NCI-H446 (cell line): ENCODE measurements around the gene CD19.
A peak's percentile ranks its signal among the peaks of the same experiment; 100 is the strongest.
"Not testable (repeated sequence)": the region's sequence is repeated elsewhere in the genome, so short reads cannot be mapped to it uniquely, and the experiment has no call there.

Experiments
- DNase-seq, 2 experiments: peaks; one replicate each; lab custom pipeline; 2025; lab: John Stamatoyannopoulos, UW

Gene CD19

DNA sequence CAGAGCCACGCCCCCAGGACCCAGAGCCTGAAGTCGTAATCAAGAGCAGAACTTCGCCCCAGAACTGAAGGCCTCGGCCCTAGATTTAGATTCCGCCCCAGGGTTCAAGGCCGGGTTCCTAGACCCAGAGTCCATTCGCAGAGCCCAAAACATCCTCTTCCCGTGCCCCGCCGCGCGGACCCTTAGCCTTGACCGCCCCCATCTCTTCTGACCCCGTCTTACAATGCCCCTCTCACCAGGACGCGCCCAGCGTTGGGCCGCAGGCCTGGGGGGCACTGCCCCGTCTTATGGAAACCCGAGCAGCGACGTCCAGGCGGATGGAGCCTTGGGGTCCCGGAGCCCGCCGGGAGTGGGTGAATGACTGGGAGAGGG, 5.0 kb downstream of the CD19 start:
- DNase-seq = no peak

DNA sequence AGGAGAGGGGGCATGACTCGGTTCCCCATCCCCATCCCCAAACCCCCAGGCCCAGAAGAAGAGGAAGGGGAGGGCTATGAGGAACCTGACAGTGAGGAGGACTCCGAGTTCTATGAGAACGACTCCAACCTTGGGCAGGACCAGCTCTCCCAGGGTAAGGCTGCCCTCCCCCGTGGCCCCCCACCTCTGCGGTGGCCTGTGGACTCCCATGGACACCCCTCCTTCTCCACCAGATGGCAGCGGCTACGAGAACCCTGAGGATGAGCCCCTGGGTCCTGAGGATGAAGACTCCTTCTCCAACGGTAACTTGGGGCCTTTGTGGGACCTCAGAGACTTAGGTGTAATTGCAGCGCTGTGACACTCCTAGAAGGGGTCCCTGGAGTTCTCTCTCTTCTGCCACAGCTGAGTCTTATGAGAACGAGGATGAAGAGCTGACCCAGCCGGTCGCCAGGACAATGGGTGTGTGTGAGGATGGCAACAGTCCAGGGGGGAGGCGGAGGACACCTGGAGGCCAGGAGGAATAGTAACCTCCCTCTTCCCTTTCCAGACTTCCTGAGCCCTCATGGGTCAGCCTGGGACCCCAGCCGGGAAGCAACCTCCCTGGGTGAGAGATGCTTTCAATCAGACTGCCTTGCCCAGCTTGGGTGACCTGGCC, 5.6 kb downstream of the CD19 start:
- DNase-seq = no peak

DNA sequence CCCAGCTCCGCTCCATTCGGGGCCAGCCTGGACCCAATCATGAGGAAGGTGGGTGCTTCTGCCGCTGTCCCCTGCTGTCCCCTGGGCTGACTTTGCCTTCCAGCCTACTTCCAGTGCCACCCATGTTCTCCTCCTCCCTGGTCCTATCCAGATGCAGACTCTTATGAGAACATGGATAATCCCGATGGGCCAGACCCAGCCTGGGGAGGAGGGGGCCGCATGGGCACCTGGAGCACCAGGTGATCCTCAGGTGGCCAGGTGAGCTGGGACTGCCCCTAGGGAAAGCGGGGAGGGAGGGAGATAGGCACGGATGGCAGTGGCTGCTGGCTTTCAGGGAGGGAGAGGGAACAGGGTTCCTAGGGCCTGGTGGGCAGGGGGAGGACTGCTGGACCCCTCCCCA, 7.0 kb downstream of the CD19 start:
- DNase-seq = no peak

DNA sequence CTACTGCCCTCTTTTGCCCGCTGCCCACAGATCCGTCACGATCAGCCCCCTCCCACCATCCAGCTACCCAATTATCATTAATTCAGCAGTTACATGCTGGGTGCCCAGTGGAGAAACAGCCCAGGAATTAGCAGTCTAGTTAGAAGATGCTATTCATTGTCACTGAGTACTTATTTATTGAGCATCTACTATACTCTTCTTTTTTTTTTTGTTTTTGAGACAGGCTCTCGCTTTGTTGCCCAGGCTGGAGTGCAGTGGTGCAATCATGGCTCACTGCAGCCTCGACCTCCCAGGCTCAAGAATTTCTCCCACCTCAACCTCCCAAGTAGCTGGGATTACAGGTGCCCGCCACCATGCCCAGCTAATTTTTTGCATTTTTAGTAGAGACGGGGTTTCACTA, 8.1 kb downstream of the CD19 start:
- not testable (repeated sequence) for DNase-seq

DNA sequence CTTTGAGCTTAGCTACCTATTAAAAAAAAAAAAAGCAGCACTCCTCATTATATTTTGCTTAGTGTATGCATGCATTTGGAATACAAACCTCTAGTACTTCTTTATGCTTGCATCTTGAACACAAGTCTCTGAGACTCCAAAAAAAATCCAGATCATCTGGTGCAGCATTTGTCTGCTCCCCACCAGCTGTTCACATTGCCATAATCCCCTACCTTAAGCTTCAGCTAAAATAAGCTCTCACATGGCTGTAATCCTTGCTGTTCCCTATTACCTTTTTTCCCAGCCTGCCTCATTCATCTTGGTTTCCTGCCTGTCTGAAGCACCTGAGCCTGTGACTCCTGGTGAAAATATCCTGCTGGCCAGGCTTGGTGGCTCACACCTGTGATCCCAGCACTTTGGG, 11.5 kb downstream of the CD19 start:
- no peak for DNase-seq

DNA sequence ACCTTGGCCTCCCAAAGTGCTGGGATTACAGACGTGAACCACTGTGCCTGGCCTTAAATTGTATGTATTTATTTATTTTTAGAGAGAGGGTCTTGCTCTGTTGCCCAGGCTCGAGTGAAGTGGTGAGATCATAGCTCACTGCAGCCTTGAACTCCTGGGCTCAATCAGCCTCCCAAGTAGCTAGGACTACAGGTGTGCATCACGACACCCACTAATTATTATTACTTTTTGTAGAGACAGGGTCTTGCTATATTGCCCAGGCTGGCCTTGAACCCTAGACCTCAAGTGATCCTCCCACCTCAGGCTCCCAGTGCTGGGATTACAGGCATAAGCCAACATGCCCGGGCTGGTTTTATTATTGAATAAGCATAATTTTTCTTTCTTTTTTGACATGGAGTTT, 14.9 kb downstream of the CD19 start:
- no peak for DNase-seq

DNA sequence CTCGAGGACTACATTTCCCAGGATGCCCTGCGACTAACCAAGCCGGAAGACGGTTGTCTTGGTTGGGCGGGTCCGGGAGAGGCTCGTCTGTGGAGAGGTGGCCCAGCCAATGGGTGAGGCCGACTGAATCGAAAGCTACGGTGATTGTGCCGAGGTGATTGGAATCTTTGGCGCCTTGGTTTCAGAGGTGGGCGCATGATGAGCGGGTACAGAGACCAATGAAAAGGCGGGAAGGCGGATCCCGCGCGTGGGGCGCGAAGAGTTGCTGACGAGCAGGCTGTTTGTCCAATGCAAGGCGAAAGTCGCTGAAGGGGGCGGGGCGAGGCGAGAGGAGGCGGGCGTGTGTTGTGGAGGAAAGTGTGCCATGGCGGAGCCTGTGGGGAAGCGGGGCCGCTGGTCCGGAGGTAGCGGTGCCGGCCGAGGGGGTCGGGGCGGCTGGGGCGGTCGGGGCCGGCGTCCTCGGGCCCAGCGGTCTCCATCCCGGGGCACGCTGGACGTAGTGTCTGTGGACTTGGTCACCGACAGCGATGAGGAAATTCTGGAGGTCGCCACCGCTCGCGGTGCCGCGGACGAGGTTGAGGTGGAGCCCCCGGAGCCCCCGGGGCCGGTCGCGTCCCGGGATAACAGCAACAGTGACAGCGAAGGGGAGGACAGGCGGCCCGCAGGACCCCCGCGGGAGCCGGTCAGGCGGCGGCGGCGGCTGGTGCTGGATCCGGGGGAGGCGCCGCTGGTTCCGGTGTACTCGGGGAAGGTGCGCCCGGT, 19.1 kb downstream of the CD19 start, which contains the start of gene NFATC2IP:
Gene NFATC2IP (plus strand): TSS at position 290 of the 762 bp plus-strand sequence. CDS start 75 bp downstream, at position 365.
- DNase-seq = peak; percentile 97 to 99

DNA sequence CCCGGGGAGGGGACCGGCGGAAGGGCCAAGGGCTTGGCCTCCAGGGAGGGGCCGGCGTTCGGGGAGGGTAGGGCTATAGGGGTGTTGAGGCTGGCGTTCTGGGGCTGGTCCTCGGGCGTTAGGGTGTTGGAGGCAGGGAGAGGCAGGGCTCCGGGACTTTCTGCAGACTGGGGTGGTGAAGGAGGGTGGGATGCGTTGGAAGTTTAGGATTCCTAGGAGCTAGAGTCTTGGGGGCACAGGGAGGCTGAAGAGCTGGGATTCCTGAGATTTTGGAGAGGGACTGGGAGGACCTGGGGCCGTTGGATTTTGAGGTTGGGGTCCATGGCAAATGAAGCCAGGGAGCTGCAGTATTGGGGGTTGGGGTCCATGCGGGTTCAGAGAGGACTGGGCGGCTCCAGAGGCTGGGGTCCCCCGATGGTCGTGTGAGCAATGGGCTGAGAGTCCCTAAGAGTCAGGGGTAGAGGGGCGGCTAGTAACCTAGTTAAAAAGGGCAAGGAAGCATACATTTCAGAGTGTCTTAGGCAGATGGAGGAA, 19.7 kb downstream of the CD19 start:
- DNase-seq = no peak

DNA sequence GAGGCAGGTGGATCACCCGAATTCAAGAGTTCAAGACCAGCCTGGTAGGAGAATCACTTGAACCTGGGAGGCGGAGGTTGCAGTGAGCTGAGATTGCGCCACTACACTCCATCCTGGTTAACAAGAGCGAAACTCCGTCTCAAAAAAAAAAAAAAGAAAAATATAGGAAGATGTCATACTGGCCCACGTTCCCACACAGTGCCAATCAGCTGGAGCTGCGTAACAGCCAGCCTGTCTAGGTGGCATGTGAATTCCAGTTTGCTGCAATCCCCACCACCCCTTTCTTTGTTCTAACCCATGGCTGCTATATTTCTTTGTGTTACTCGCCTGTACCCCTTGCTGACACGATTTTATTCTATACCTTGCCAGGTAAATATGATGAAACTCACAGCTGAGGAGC, 26.4 kb downstream of the CD19 start:
- no peak for DNase-seq

DNA sequence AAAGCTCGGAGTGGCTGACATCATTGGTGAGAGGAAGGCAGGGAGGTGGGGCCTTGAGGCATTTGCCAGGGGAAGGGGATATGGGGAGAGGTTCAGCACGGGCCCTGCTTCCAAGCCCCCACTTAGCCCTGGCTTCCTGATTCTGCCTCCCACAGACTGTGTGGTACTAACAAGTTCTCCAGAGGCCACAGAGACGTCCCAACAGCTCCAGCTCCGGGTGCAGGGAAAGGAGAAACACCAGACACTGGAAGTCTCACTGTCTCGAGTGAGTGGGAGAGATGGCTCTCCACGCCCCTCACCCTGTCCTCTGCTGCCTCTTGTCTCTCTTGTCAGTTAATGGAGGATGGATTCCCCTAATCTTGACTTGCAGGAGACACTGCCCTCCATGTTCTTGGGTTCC, 27.1 kb downstream of the CD19 start:
- DNase-seq = no peak

DNA sequence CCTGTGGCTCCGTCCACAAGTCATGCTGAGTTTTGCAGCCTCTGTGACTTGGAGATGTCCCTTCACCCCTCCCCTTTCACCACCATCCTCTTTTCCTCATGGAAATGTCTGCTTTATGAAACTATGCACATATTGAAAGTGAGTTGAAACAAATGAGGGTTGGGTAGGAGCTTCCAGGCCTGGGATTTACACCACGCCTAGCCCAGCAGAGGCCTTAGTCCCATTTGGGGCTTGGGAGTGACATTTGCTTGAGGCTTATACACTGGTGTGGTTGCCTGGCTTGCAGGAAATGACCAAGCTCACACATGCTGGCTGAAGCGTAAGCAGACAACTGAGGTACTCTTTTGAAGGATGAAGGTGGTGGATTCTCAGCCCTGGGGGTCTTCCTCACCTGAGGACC, 32.3 kb downstream of the CD19 start:
- DNase-seq = no peak

DNA sequence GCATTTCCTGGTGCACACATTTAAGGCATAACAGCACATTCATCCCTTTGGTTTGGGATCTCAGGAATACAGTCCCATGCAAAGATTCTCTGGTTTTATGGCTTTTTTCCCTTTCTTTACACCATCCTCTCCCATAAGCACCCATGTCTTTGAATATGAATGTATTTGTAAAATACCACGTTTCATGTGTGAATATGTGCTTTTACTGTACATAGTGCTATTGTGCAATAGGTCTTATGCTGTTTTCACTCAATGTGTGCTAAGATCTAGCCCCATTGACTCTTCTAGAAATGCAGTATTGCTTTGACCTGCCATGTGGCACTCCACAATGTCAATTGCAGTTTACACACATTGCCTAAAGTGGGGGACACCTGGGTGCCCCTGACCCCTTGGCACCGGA, 32.7 kb downstream of the CD19 start:
- DNase-seq = no peak

DNA sequence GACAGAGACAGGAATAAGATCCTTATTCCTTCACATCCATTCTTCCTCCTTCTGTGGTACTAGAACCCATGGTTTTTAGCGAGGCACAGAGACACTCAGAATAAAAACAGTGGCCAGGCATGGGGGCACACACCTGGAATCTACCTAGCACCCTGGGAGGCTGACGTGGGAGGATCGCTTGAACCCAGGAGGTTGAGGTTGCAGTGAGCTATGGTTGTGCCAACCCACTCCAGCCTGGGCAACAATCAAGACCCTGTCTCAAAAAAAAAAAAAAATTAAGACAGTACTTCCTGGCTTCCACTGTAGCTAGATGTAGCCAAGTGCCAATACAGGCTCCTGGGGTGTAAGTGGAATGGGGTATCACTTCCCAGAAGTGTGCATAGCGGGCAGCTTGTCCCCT, 35.4 kb downstream of the CD19 start:
- no peak for DNase-seq

DNA sequence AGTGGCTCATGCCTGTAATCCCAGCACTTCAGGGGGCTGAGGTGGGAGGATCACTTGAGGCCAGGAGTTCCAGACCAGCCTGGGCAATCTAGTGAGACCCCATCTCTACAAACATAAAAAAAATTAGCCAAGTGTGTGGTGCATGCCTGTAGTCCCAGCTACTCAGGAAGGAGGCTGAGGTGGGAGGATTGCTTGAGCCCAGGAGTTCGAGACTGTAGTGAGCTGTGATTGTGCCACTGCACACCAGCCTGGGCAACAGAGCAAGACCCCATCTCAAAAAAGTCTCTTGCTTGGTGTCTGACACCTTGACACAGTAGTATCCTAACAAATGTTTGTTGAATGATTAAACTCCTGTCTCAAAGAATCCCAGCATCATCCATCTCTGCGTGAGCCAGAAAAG, 37.9 kb downstream of the CD19 start:
- not testable (repeated sequence) for DNase-seq

DNA sequence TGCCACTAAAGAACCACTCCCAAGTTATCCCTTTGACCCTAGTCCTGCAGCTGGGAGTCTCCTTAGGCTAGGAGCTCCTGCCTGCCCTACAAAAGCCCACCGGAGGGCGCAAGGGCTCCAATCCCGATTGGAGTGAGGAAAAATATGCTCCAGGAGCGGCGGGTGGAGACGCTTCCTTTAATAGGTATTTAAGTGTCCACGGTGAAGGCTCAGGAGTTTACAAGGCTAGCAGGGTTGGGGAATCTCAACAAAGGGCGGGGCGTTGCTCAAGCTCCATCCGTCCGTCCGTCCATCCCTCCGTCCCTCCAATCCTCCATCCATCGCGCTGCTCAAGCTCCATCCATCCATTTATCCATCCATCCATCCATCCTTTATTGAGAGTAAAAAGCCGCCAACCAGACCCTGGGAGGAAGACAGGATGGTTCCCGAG, 42.3 kb downstream of the CD19 start:
- peak; percentile 28 to 62 for DNase-seq

DNA sequence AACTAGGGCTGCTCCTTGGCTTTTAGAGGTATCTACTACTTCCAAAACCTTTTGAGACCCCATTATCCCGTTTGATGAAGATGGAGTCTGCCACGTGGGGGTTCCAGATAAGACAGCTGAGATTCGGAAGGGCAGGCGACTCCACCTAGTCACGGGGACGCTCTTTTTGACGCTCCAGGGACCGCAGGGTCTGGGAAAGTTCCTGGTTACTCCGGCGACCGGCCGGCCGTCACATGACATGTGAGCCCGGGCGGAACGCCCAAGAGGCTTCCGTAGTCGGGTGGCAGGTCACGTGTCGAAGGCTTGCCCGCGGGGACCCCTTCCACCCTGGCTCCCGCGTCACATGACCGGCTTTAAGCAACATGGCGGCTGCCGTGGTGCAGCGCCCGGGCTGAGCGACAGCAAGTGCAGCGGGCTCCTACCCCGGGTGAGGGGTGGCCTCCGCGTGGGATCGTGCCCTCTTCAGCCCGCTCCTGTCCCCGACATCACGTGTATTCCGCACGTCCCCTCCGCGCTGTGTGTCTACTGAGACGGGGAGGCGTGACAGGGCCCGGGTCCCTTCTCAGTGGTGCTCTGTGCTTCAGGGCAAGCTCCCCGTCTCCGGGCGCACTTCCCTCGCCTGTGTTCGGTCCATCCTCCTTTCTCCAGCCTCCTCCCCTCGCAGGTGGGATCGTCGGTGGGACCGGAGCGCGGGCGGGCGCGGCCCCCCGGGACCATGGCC, 42.8 kb downstream of the CD19 start, which contains the start of gene SPNS1:
Gene SPNS1 (plus strand): TSS at position 342 of the 721 bp plus-strand sequence. CDS start 374 bp downstream, at position 716.
- peak; percentile 81 to 95 for DNase-seq

DNA sequence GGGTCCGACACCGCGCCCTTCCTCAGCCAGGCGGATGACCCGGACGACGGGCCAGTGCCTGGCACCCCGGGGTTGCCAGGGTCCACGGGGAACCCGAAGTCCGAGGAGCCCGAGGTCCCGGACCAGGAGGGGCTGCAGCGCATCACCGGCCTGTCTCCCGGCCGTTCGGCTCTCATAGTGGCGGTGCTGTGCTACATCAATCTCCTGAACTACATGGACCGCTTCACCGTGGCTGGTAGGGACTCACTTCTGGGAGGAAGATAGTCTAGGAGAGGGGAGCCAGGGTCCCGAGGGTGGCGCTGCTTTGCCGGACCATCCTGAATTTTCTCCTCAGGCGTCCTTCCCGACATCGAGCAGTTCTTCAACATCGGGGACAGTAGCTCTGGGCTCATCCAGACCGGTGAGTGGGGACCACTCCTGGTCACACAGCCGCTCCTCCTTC, 43.4 kb downstream of the CD19 start:
- DNase-seq = no peak

DNA sequence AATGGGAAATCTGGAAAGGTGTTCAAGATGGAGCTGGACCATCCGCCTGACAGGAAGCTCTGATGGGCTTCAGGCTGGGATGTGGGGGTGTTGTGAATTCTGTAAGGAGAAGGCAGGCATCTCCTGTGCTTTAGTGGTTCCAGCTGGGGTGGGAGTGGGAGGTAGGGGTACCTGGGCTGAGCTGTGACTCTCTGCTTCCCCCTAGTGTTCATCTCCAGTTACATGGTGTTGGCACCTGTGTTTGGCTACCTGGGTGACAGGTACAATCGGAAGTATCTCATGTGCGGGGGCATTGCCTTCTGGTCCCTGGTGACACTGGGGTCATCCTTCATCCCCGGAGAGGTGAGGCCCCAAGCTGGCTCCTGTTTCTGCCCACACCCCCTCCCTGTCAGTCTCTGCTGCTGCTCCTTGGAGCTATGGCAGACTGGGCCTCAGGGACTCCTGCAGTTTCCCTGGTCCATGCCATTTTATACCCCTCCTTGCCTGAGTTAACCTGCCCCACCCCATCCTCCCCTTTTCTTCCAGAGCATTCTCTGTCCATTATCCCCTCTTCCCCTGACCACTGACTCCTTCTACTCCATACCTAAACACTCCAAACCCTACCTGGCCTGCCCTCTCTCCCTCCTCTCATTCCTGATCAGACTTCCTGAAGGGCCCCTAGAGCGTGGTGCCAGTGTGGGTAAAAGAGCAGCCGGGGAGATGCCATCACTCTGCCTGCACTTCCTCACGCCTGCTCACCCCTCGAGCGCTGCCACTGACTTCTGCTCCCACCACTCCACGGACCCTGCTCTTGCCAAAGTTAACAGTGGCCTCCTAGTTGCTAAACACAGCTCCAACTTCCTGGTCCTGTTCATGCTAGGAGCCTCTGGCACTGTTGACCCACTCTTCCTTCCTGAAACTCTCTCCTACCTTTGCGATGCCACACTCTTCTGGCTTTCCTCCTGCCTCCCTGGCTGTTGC, 46.2 kb downstream of the CD19 start:
- DNase-seq = no peak

DNA sequence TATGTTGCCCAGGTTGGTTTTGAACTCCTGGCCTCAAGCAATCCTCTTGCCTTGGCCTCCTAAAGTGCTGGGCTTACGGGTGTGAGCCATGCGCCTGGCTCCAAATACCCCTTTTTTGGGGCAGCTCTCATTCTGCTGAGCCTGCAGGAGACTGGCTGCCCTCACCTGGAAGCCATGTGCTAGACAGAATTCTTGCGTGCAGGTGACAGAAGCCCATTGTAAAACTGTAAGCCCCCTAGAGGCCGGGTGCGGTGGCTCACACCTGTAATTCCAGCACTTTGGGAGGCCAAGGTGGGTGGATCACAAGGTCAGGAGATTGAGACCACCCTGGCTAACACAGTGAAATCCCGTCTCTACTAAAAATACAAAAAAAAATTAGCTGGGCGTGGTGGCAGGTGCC, 48.6 kb downstream of the CD19 start:
- DNase-seq = not testable (repeated sequence)

DNA sequence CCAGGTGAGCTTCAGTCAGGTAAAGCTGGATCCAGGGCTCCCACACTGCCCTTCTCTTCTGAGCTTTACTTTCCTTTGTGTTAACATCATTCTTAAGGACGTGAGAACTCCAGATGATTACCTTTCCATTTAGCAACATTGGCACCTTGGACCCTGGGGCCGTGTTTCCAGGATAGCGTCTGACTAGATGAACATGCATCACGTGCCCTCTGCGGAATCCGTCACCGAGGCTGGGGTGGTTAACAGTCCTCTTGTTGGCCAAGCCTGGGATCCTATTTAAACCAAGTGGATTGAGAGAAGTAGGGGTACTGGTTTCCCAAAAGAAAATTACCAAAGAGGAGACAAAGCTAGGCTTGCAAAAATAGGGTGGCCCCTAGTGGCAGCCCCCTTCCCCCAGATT, 49.2 kb downstream of the CD19 start:
- DNase-seq = no peak

DNA sequence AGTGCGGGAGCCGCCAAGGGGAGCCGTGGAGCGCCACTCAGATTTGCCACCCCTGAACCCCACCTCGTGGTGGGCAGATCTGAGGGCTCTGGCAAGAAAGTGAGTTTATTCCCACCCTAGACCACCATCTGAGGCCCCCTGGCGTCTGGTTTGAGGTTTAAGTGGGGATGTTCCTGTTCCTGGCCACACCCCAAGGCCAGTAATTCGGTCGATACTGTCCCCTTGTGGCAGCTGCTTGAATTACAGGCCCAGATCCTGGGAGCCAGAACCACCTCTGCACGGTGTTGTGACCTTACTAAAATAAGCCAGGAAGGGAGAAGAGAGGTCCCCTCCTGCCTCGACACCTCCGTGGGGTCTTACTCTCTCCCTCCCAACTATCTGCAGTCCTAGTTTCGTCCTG, 49.7 kb downstream of the CD19 start:
- peak in 1 of 2 experiments; percentile 1 for DNase-seq
